Measurements from ENCODE around the gene BRIX1.

Gene BRIX1

GRCh38 chr5:34929720-34930461 is 14.4 kb downstream of the BRIX1 start:
- peaks cover 18% of the 10 kb centered on the region for H3K4me1 ChIP-seq (ENCODE audit: low read depth, poor library complexity, severe bottlenecking)
- peak overlapping the region; percentile 82 for H3K4me2 ChIP-seq
- peak overlapping the region; percentile 85; the same call in 1 of the 2 replicates for H2AFZ ChIP-seq (ENCODE audit: low read depth)
- H3K27ac ChIP-seq, result peak overlapping the region; percentile 75
- H3K79me2 ChIP-seq (ENCODE audit: insufficient read depth, low read depth), result peaks cover 50% of the 10 kb centered on the region
- peak overlapping the region; percentile 87 for H3K9ac ChIP-seq
- no peak for TF ChIP-seq CTCF (conservative IDR thresholded peaks at IDR 0.05; ENCODE audit: low read depth, low read length)
- no peaks in the 10 kb centered on the region for H3K27me3 ChIP-seq (ENCODE audit: insufficient read depth, low read depth)
- peaks cover 8% of the 10 kb centered on the region; the same call in 1 of the 2 replicates for H3K36me3 ChIP-seq (ENCODE audit: insufficient read depth)
- no peaks in the 10 kb centered on the region; the same call in 1 of the 2 replicates for H4K20me1 ChIP-seq (ENCODE audit: insufficient read depth)
- H3K4me3 ChIP-seq (IDR thresholded peaks at IDR 0.05; ENCODE audit: insufficient read depth, low read depth, low read length), result no peak overlapping the region

- H3K4me3 ChIP-seq (IDR thresholded peaks at IDR 0.05; ENCODE audit: insufficient read depth, low read depth, low read length), result no peak overlapping the region
- H3K79me2 ChIP-seq (ENCODE audit: insufficient read depth, low read depth), result peaks cover 53% of the 10 kb centered on the region
Measured at GRCh38 chr5:34930462-34930844, 14.9 kb downstream of the BRIX1 start.

GRCh38 chr5:34930870-34931269 is 15.4 kb downstream of the BRIX1 start:
- H4K20me1 ChIP-seq (ENCODE audit: insufficient read depth), result no peaks in the 10 kb centered on the region
- H3K36me3 ChIP-seq (ENCODE audit: insufficient read depth), result no peaks in the 10 kb centered on the region
- H3K27ac ChIP-seq, result peak overlapping the region; percentile 75; the same call in 1 of the 2 replicates
- peaks cover 18% of the 10 kb centered on the region for H3K4me1 ChIP-seq (ENCODE audit: low read depth, poor library complexity, severe bottlenecking)
- peak overlapping the region; percentile 87; the same call in 1 of the 2 replicates for H3K9ac ChIP-seq
- peak overlapping the region; percentile 82 for H3K4me2 ChIP-seq
- no peak for TF ChIP-seq CTCF (conservative IDR thresholded peaks at IDR 0.05; ENCODE audit: low read depth, low read length)
- H3K4me3 ChIP-seq (IDR thresholded peaks at IDR 0.05; ENCODE audit: insufficient read depth, low read depth, low read length), result no peak overlapping the region
- H3K79me2 ChIP-seq (ENCODE audit: insufficient read depth, low read depth), result peaks cover 53% of the 10 kb centered on the region
- H2AFZ ChIP-seq (ENCODE audit: low read depth), result no peak overlapping the region
- no peaks in the 10 kb centered on the region for H3K27me3 ChIP-seq (ENCODE audit: insufficient read depth, low read depth)

More at GRCh38 chr5:34930462-34930844, 14.9 kb downstream of the BRIX1 start:
- Histone ChIP-seq H3K9ac (peak overlapping the region; percentile 87), H3K27ac (peak overlapping the region; percentile 75), H3K4me1 (ENCODE audit: low read depth, poor library complexity, severe bottlenecking) (peaks cover 18% of the 10 kb centered on the region), H4K20me1 (ENCODE audit: insufficient read depth) (no peaks in the 10 kb centered on the region; the same call in 1 of the 2 replicates), H3K36me3 (ENCODE audit: insufficient read depth) (peaks cover 2% of the 10 kb centered on the region; the same call in 1 of the 2 replicates), H3K27me3 (ENCODE audit: insufficient read depth, low read depth) (no peaks in the 10 kb centered on the region), H3K4me2 (peak overlapping the region; percentile 82), H2AFZ (ENCODE audit: low read depth) (peak overlapping the region; percentile 85; the same call in 1 of the 2 replicates)
- TF ChIP-seq CTCF (conservative IDR thresholded peaks at IDR 0.05; ENCODE audit: low read depth, low read length), result no peak

- Histone ChIP-seq H3K27ac (no peak overlapping the region), H3K27me3 (ENCODE audit: insufficient read depth, low read depth) (no peaks in the 10 kb centered on the region), H3K36me3 (ENCODE audit: insufficient read depth) (no peaks in the 10 kb centered on the region), H3K4me1 (ENCODE audit: low read depth, poor library complexity, severe bottlenecking) (peaks cover 18% of the 10 kb centered on the region), H3K4me2 (no peak overlapping the region), H3K9ac (no peak overlapping the region), H3K4me3 (IDR thresholded peaks at IDR 0.05; ENCODE audit: insufficient read depth, low read depth, low read length) (no peak overlapping the region), H2AFZ (ENCODE audit: low read depth) (no peak overlapping the region), H3K79me2 (ENCODE audit: insufficient read depth, low read depth) (peaks cover 53% of the 10 kb centered on the region), H4K20me1 (ENCODE audit: insufficient read depth) (no peaks in the 10 kb centered on the region)
- TF ChIP-seq CTCF (conservative IDR thresholded peaks at IDR 0.05; ENCODE audit: low read depth, low read length), result no peak
Measured at GRCh38 chr5:34932947-34933346, 17.4 kb downstream of the BRIX1 start.

All from KMS-11 (cell line).